GM21786 (cell line): ENCODE data around the gene PLCD3.

ENCODE experiments used
- ATAC-seq: cut with Tn5 transposase; IDR thresholded peaks from one replicate; pipeline ENCODE4 v1.9.1; 2021; ENCODE audit not compliant: unreplicated experiment

Gene PLCD3

GRCh38 chr17:45104907-45105624, 27.2 kb downstream of the PLCD3 start:
- ATAC-seq, result no peak

- ATAC-seq, result no peak
These were observed 27.8 kb downstream of the PLCD3 start for GRCh38 chr17:45104497-45104896.

GRCh38 chr17:45104029-45104428, 28.3 kb downstream of the PLCD3 start:
- no peak for ATAC-seq

- no peak for ATAC-seq
These were observed 29.0 kb downstream of the PLCD3 start for GRCh38 chr17:45103269-45103795.

- ATAC-seq, result no peak
These were observed 29.5 kb downstream of the PLCD3 start for GRCh38 chr17:45102856-45103255.

- ATAC-seq, result no peak
These were observed 30.2 kb downstream of the PLCD3 start for GRCh38 chr17:45101883-45102811.

GRCh38 chr17:45101546-45101882, 30.8 kb downstream of the PLCD3 start:
- no peak for ATAC-seq

GRCh38 chr17:45098869-45099616, 33.3 kb downstream of the PLCD3 start:
- ATAC-seq, result no peak

GRCh38 chr17:45098081-45098868, 34.0 kb downstream of the PLCD3 start:
- no peak for ATAC-seq

GRCh38 chr17:45096926-45097325, 35.4 kb downstream of the PLCD3 start:
- no peak for ATAC-seq

- no peak for ATAC-seq
These were observed 36.2 kb downstream of the PLCD3 start for GRCh38 chr17:45096141-45096540.

GRCh38 chr17:45093444-45094110, 38.7 kb downstream of the PLCD3 start:
- no peak for ATAC-seq

GRCh38 chr17:45092911-45093430, 39.3 kb downstream of the PLCD3 start:
- ATAC-seq, result no peak

GRCh38 chr17:45091778-45092425, 40.4 kb downstream of the PLCD3 start:
- ATAC-seq, result no peak

GRCh38 chr17:45090711-45091110, 41.6 kb downstream of the PLCD3 start:
- no peak for ATAC-seq

- no peak for ATAC-seq
These were observed 43.6 kb downstream of the PLCD3 start for GRCh38 chr17:45088741-45089140.

GRCh38 chr17:45087978-45088377, 44.3 kb downstream of the PLCD3 start:
- no peak for ATAC-seq

- ATAC-seq, result no peak
These were observed 44.8 kb downstream of the PLCD3 start for GRCh38 chr17:45087504-45087975.

GRCh38 chr17:45086865-45087503, 45.3 kb downstream of the PLCD3 start:
- no peak for ATAC-seq
